IMR-90 (cell line): ENCODE measurements around the gene SMARCC2. TPM values are rescaled to one million over a fixed set of nuclear protein-coding genes. Genes with fewer than 3 reads are reported as not detected.
A peak's percentile ranks its signal among the peaks of the same experiment; 100 is the strongest.

ENCODE experiments used
- ATAC-seq: fragments of 200-7000 bp; cut with Tn5 transposase; 2 replicates; pipeline ENCODE4 v1.9.1; 2020; ENCODE audit warnings: low read depth, mild to moderate bottlenecking, moderate library complexity
- BruUV-seq: library from RNA; stranded (reverse); fragments of 400-500 nt; replicated peaks from 2 replicates; lab custom pipeline; 2021; lab: Mats Ljungman, UMichigan
- CTCF ChIA-PET: fragments of 300-600 bp; formaldehyde crosslinking; extraction: SDS; loops from one replicate; lab custom pipeline; 2021; ENCODE audit warnings: antibody characterized with exemption; lab: Yijun Ruan, JAX
- POLR2A ChIA-PET: fragments of 300-600 bp; sonication (Branson Sonifier 250); formaldehyde crosslinking; loops from one replicate; lab custom pipeline; 2022; ENCODE audit warnings: antibody characterized with exemption; ENCODE audit not compliant: unreplicated experiment; lab: Charles Lee
- DNase-seq: peaks from one replicate; pipeline ENCODE4 v3.0.0; 2013
- H2AFZ ChIP-seq: replicated peaks from 2 replicates; pipeline ENCODE3; 2013; ENCODE audit warnings: low read length, mild to moderate bottlenecking; ENCODE audit not compliant: poor library complexity
- H2AK5ac ChIP-seq: 2 replicates; pipeline ENCODE4 v1.6.1; 2013; ENCODE audit warnings: low read depth, low read length, inconsistent platforms
- H2AK9ac ChIP-seq: replicated peaks from 2 replicates; pipeline ENCODE3; 2013; ENCODE audit warnings: mild to moderate bottlenecking, low read depth, low read length, moderate library complexity; ENCODE audit not compliant: poor library complexity
- H2BK120ac ChIP-seq: 2 replicates; pipeline ENCODE4 v1.6.1; 2013; ENCODE audit warnings: low read depth, low read length, inconsistent platforms
- H2BK15ac ChIP-seq: 3 replicates; pipeline ENCODE4 v1.6.1; 2013; ENCODE audit warnings: low read depth, low read length, inconsistent platforms
- H2BK20ac ChIP-seq: 2 replicates; pipeline ENCODE4 v1.6.1; 2013; ENCODE audit warnings: low read depth, mild to moderate bottlenecking, inconsistent platforms, low read length, moderate library complexity
- H2BK5ac ChIP-seq: 2 replicates; pipeline ENCODE4 v1.6.1; 2013; ENCODE audit warnings: mild to moderate bottlenecking, low read depth, low read length, inconsistent platforms; ENCODE audit not compliant: poor library complexity, severe bottlenecking
- H3K14ac ChIP-seq: replicated peaks from 2 replicates; pipeline ENCODE4 v1.6.1; 2013; ENCODE audit warnings: low read depth, low read length, inconsistent platforms
- H3K18ac ChIP-seq: 2 replicates; pipeline ENCODE4 v1.6.1; 2013; ENCODE audit warnings: low read depth, low read length, control low read depth
- H3K23ac ChIP-seq: 2 replicates; pipeline ENCODE4 v1.6.1; 2013; ENCODE audit warnings: low read depth, low read length, inconsistent platforms
- H3K27ac ChIP-seq: 2 replicates; pipeline ENCODE4 v1.5.1; 2013; ENCODE audit warnings: mild to moderate bottlenecking, control low read depth, low read length; ENCODE audit not compliant: insufficient read depth
- H3K27me3 ChIP-seq: 2 replicates; pipeline ENCODE4 v1.6.1; 2013; ENCODE audit warnings: low read length; ENCODE audit not compliant: control insufficient read depth, insufficient read depth
- H3K36me3 ChIP-seq: 2 replicates; pipeline ENCODE4 v1.6.1; 2013; ENCODE audit warnings: low read length, mixed read lengths; ENCODE audit not compliant: control insufficient read depth, insufficient read depth
- H3K4ac ChIP-seq: 2 replicates; pipeline ENCODE4 v1.6.1; 2013; ENCODE audit warnings: low read depth, low read length, inconsistent platforms
- H3K4me1 ChIP-seq: 2 replicates; pipeline ENCODE4 v1.6.1; 2013; ENCODE audit warnings: low read length, mixed read lengths; ENCODE audit not compliant: control insufficient read depth, insufficient read depth
- H3K4me2 ChIP-seq: 2 replicates; pipeline ENCODE4 v1.6.1; 2013; ENCODE audit warnings: low read depth, mild to moderate bottlenecking, control low read depth, low read length, moderate library complexity
- H3K4me3 ChIP-seq: 2 replicates; pipeline ENCODE4 v1.5.1; 2013; ENCODE audit warnings: low read depth, mild to moderate bottlenecking, control low read depth, low read length, moderate library complexity; ENCODE audit not compliant: insufficient read depth
- H3K56ac ChIP-seq: 2 replicates; pipeline ENCODE4 v1.6.1; 2013; ENCODE audit warnings: low read length, inconsistent platforms; ENCODE audit not compliant: insufficient read depth; ENCODE audit errors: extremely low read depth
- H3K79me1 ChIP-seq, 2 experiments: 2 replicates each; pipeline ENCODE4 v1.6.1; 2013; ENCODE audit warnings: low read length in 2 of 2, inconsistent platforms in 1 of 2, low read depth in 1 of 2
- H3K9ac ChIP-seq: 2 replicates; pipeline ENCODE4 v1.6.1; 2013; ENCODE audit warnings: low read depth, low read length, control low read depth
- H3K9me1 ChIP-seq: 2 replicates; pipeline ENCODE4 v1.6.1; 2013; ENCODE audit warnings: low read length, inconsistent platforms; ENCODE audit not compliant: insufficient read depth
- H3K9me3 ChIP-seq: 2 replicates; pipeline ENCODE4 v1.6.1; 2013; ENCODE audit warnings: low read length; ENCODE audit not compliant: control insufficient read depth, insufficient read depth
- H4K20me1 ChIP-seq: 2 replicates; pipeline ENCODE4 v1.6.1; 2013; ENCODE audit warnings: low read length, inconsistent platforms; ENCODE audit not compliant: insufficient read depth
- H4K5ac ChIP-seq: 2 replicates; pipeline ENCODE4 v1.6.1; 2013; ENCODE audit warnings: mild to moderate bottlenecking, low read depth, low read length, control low read depth
- H4K8ac ChIP-seq, 2 experiments: 2 replicates each; pipeline ENCODE4 v1.6.1; 2013; ENCODE audit warnings: low read depth in 2 of 2, low read length in 2 of 2, control low read depth in 1 of 2, inconsistent platforms in 1 of 2
- H4K91ac ChIP-seq: 2 replicates; pipeline ENCODE4 v1.6.1; 2013; ENCODE audit warnings: low read depth, low read length, inconsistent platforms; ENCODE audit not compliant: insufficient read depth
- BHLHE40 ChIP-seq: fragments of 150-350 bp; IDR thresholded peaks from 2 replicates; pipeline ENCODE4 v1.6.1; 2016; ENCODE audit warnings: mild to moderate bottlenecking, low read depth, low read length
- CEBPB ChIP-seq: IDR thresholded peaks from 2 replicates; pipeline ENCODE4 v1.6.1; 2012; ENCODE audit warnings: low read depth, low read length, improper control_type of control experiment
- CHD1 ChIP-seq: IDR thresholded peaks from 2 replicates; pipeline ENCODE4 v1.6.1; 2012; ENCODE audit warnings: low read depth, low read length, improper control_type of control experiment
- ELK1 ChIP-seq: fragments of 150-350 bp; IDR thresholded peaks from 2 replicates; pipeline ENCODE4 v1.6.1; 2016; ENCODE audit warnings: low read depth, mild to moderate bottlenecking, low read length, moderate library complexity, borderline replicate concordance
- FOS ChIP-seq: fragments of 150-350 bp; IDR thresholded peaks from 2 replicates; pipeline ENCODE4 v1.6.1; 2016; ENCODE audit warnings: low read depth, low read length
- MAFK ChIP-seq: IDR thresholded peaks from 2 replicates; pipeline ENCODE4 v1.6.1; 2012; ENCODE audit warnings: low read depth, low read length, improper control_type of control experiment
- MXI1 ChIP-seq: IDR thresholded peaks from 2 replicates; pipeline ENCODE4 v1.6.1; 2012; ENCODE audit warnings: low read depth, mild to moderate bottlenecking, low read length, moderate library complexity, borderline replicate concordance
- NFE2L2 ChIP-seq: fragments of 150-350 bp; IDR thresholded peaks from 2 replicates; pipeline ENCODE4 v1.6.1; 2016; ENCODE audit warnings: low read depth, mild to moderate bottlenecking, low read length
- POLR2A ChIP-seq: IDR thresholded peaks from 2 replicates; pipeline ENCODE4 v1.6.1; 2012; ENCODE audit warnings: mild to moderate bottlenecking, low read depth, low read length
- RAD21 ChIP-seq: IDR thresholded peaks from 2 replicates; pipeline ENCODE4 v1.6.1; 2012; ENCODE audit warnings: low read length, improper control_type of control experiment
- RCOR1 ChIP-seq: IDR thresholded peaks from 2 replicates; pipeline ENCODE4 v1.6.1; 2012; ENCODE audit warnings: mild to moderate bottlenecking, low read length, improper control_type of control experiment; ENCODE audit not compliant: insufficient replicate concordance
- RFX5 ChIP-seq: IDR thresholded peaks from 2 replicates; pipeline ENCODE4 v1.8.0; 2012; ENCODE audit warnings: low read depth, mild to moderate bottlenecking, low read length, moderate library complexity
- SMC3 ChIP-seq: fragments of 150-350 bp; IDR thresholded peaks from 2 replicates; pipeline ENCODE4 v1.6.1; 2016; ENCODE audit warnings: low read depth, mild to moderate bottlenecking, antibody characterized with exemption, low read length, moderate library complexity
- WGBS, 2 experiments: methylation state at CpG; one replicate each; pipeline versions ENCODE4 v1.1.5 to v1.1.7; 2013; ENCODE audit warnings: missing lambda C conversion rate in 2 of 2; ENCODE audit not compliant: insufficient read length in 1 of 2; ENCODE audit errors: extremely low coverage in 2 of 2; 5-methylcytosine and 5-hydroxymethylcytosine counted together
- dilution Hi-C: fragments of 300-500 bp; cut with HindIII; formaldehyde crosslinking; loops from one replicate; pipeline ENCODE4 v1.14.3; 2018; ENCODE audit warnings: low sequenced_read_pairs; ENCODE audit not compliant: unreplicated experiment
- in situ Hi-C: fragments of 300-500 bp; cut with MboI; formaldehyde crosslinking; loops from 3 replicates; pipeline ENCODE4 v1.14.3; 2019; ENCODE audit warnings: low sequenced_read_pairs, inconsistent platforms, mixed read lengths
- intact Hi-C: fragments of 100-400 bp; cut with micrococcal nuclease; formaldehyde crosslinking; loops from 2 replicates; pipeline ENCODE4 v1.10.0; 2022
- polyA plus RNA-seq, 3 experiments: library from polyadenylated mRNA; depleted of rRNA; stranded (reverse); fragments of >200 nt; gene quantifications; 2 replicates each; pipeline ENCODE4 v1.2.3, GENCODE V29; 2012; ENCODE audit warnings: low replicate concordance in 1 of 3
- total RNA-seq: library from RNA; depleted of rRNA; stranded (reverse); fragments of >200 nt; gene quantifications from 2 replicates; pipeline ENCODE4 v1.2.3, GENCODE V29; 2012
- TF ChIP-seq, protein P1 (sequence below): fragments of 150-350 bp; IDR thresholded peaks from 2 replicates; pipeline ENCODE4 v1.6.1; 2017; ENCODE audit warnings: mild to moderate bottlenecking, antibody characterized with exemption, low read length, low read depth

Gene SMARCC2
- total and polyA plus RNA-seq, 2 of the 4 experiments (the other 2 are of a cell fraction), result 42.3 to 43.8 TPM

DNA sequence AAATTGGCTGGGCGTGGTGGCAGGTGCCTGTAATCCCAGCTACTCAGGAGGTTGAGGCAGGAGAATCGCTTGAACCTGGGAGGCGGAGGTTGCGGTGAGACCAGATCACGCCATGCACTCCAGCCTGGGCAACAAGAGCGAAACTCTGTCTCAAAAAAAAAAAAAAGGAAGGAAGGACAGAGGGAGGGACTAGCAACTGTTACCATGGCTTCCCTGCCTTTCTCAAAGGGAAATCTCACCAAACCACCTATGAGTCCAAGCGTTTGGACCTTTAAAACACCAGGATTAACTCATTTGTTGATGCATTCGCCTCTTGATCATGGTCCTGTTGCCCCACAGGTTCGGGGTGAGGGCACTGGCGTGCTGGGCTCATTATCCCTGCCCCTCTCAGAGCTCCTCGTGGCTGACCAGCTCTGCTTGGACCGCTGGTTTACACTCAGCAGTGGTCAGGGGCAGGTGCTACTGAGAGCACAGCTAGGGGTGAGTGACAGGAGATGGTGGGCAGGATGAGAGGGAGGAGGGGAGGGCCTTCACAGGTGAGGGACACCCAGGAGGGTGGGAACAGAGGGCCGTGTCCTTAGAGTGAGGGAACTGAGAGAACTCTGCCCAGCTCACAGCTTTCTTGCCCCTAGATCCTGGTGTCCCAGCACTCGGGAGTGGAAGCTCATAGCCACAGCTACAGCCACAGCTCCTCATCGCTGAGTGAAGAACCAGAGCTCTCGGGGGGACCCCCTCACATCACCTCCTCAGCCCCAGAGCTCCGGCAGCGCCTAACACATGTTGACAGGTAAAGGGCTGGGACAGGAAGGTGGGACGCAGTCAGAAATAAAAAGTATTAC lies 47.1 kb downstream of the SMARCC2 start (continued):
- TF ChIP-seq BHLHE40, result no peak

DNA sequence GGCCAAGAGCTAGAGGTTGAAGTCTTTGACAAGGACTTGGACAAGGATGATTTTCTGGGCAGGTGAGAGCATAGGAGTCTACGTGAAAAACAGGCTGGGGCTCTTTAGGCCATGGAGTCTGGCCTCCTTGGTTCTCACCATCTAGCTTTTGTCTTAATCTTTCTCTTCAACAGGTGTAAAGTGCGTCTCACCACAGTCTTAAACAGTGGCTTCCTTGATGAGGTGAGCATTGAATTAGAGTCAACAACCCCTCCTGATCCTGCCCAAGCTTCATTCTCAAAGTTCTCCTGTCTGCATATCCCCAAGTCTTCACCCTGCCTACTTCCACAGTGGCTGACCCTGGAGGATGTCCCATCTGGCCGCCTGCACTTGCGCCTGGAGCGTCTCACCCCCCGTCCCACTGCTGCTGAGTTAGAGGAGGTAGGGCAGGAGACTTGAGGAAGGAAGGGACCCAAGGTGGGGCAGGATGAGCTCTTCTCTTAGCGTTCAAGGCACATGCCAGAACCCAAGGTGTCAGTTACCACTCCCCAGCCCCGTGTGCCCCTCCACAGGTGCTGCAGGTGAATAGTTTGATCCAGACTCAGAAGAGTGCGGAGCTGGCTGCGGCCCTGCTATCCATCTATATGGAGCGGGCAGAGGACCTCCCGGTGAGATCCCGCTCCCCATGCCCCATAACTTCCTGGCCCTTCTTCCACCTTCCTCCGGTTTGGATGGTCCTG lies 51.3 kb downstream of the SMARCC2 start:
- Histone ChIP-seq H3K36me3 (peaks cover 70% of the 10 kb centered on the region), H3K9me1 (peaks cover 7% of the 10 kb centered on the region; the same call in 1 of the 2 replicates)
- POLR2A ChIA-PET, result interaction anchor here (0.7 kb wide), 1 partner anchor 31 kb away, joined by 3 read pairs; no protein-coding TSS in a partner anchor
- TF ChIP-seq ELK1, result no peak
- TF ChIP-seq RAD21, result no peak
- TF ChIP-seq SMC3, result no peak
- TF ChIP-seq, protein P1, sequence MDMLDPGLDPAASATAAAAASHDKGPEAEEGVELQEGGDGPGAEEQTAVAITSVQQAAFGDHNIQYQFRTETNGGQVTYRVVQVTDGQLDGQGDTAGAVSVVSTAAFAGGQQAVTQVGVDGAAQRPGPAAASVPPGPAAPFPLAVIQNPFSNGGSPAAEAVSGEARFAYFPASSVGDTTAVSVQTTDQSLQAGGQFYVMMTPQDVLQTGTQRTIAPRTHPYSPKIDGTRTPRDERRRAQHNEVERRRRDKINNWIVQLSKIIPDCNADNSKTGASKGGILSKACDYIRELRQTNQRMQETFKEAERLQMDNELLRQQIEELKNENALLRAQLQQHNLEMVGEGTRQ, result no peak
- no peak for TF ChIP-seq CEBPB
- no peak for TF ChIP-seq RCOR1
- no peak for TF ChIP-seq BHLHE40
- no peak for TF ChIP-seq CHD1
- TF ChIP-seq MXI1, result no peak
- no peak for TF ChIP-seq NFE2L2
- no peak for TF ChIP-seq MAFK
- no peak for TF ChIP-seq FOS
- TF ChIP-seq RFX5, result no peak
- TF ChIP-seq POLR2A, result no peak

More for the DNA sequence above, 51.3 kb downstream of the SMARCC2 start:
- H4K20me1 ChIP-seq, result no peaks in the 10 kb centered on the region; the same call in 1 of the 2 replicates
- no peak overlapping the region for H3K23ac ChIP-seq
- H3K27me3 ChIP-seq, result no peaks in the 10 kb centered on the region
- no peak overlapping the region for H4K5ac ChIP-seq
- no peak overlapping the region for H3K9ac ChIP-seq
- H2AFZ ChIP-seq, result no peak overlapping the region
- H2BK20ac ChIP-seq, result no peak overlapping the region
- H3K79me1 ChIP-seq, result peaks cover 15 to 27% of the 10 kb centered on the region in 2 experiments; a peak in 3 of 4 replicates
- TSS peak; percentile 83 for BruUV-seq
- intact Hi-C loops, result no loop called here
- H3K14ac ChIP-seq, result no peak overlapping the region
- no peak overlapping the region for H4K8ac ChIP-seq
- no peak overlapping the region for H2BK5ac ChIP-seq
- H3K9me3 ChIP-seq, result no peaks in the 10 kb centered on the region
- H2AK5ac ChIP-seq, result no peak overlapping the region
- dilution Hi-C loops, result no loop called here
- no peak overlapping the region for H3K4me3 ChIP-seq
- ATAC-seq (no peak), DNase-seq (no peak)
- no peak overlapping the region for H2BK120ac ChIP-seq
- H3K4me1 ChIP-seq, result no peaks in the 10 kb centered on the region
- in situ Hi-C loops, result no loop called here
- no peak overlapping the region for H3K27ac ChIP-seq
- no peak overlapping the region for H3K4ac ChIP-seq
- H3K56ac ChIP-seq, result no peak overlapping the region
- 100% methylated on average over 1 of the region's 14 CpGs; no CpG with 5 or more reads in 1 of the 2 experiments for WGBS, 2 experiments
- no peak overlapping the region for H4K91ac ChIP-seq
- CTCF ChIA-PET, result no interaction called here
- H2AK9ac ChIP-seq, result peak overlapping the region; percentile 61
- no peak overlapping the region for H2BK15ac ChIP-seq
- H3K4me2 ChIP-seq, result no peak overlapping the region
- no peak overlapping the region for H3K18ac ChIP-seq
